ENCODE data around the gene ACSF3.
A peak's percentile ranks its signal among the peaks of the same experiment; 100 is the strongest.
"Not testable (repeated sequence)": the region's sequence is repeated elsewhere in the genome, so short reads cannot be mapped to it uniquely, and the experiment has no call there.

The ACSF3 gene

GRCh38 chr16:89185887-89186592 is 92.4 kb downstream of the ACSF3 start:
- not testable (repeated sequence) for DNase-seq (ENCODE audit: extremely low read depth in 1 of 2, low read depth in 1 of 2)

GRCh38 chr16:89186593-89187031 is 93.0 kb downstream of the ACSF3 start:
- not testable (repeated sequence) for DNase-seq (ENCODE audit: extremely low read depth in 1 of 2, low read depth in 1 of 2)

GRCh38 chr16:89187032-89187769 is 93.5 kb downstream of the ACSF3 start:
- DNase-seq (ENCODE audit: extremely low read depth in 1 of 2, low read depth in 1 of 2), result no peak

GRCh38 chr16:89187770-89188392 is 94.2 kb downstream of the ACSF3 start:
- DNase-seq (ENCODE audit: extremely low read depth in 1 of 2, low read depth in 1 of 2), result no peak

- not testable (repeated sequence) for DNase-seq (ENCODE audit: extremely low read depth in 1 of 2, low read depth in 1 of 2)
Measured at GRCh38 chr16:89188471-89189357, 95.1 kb downstream of the ACSF3 start.

GRCh38 chr16:89189358-89190025 is 95.8 kb downstream of the ACSF3 start:
- no peak for DNase-seq (ENCODE audit: extremely low read depth in 1 of 2, low read depth in 1 of 2)

GRCh38 chr16:89190150-89190958 is 96.7 kb downstream of the ACSF3 start:
- no peak for DNase-seq (ENCODE audit: extremely low read depth in 1 of 2, low read depth in 1 of 2)

- DNase-seq (ENCODE audit: extremely low read depth in 1 of 2, low read depth in 1 of 2), result no peak
Measured at GRCh38 chr16:89191033-89191900, 97.6 kb downstream of the ACSF3 start.

- DNase-seq (ENCODE audit: extremely low read depth in 1 of 2, low read depth in 1 of 2), result no peak
Measured at GRCh38 chr16:89191901-89192185, 98.2 kb downstream of the ACSF3 start.

- peak in 1 of 2 donors; percentile 29 for DNase-seq (ENCODE audit: extremely low read depth in 1 of 2, low read depth in 1 of 2)
Measured at GRCh38 chr16:89192186-89192955, 98.7 kb downstream of the ACSF3 start.

- DNase-seq (ENCODE audit: extremely low read depth in 1 of 2, low read depth in 1 of 2), result peak in 1 of 2 donors; percentile 61
Measured at GRCh38 chr16:89192956-89193575, 99.4 kb downstream of the ACSF3 start.

GRCh38 chr16:89193576-89194293 is 100.1 kb downstream of the ACSF3 start:
- DNase-seq (ENCODE audit: extremely low read depth in 1 of 2, low read depth in 1 of 2), result no peak

- DNase-seq (ENCODE audit: extremely low read depth in 1 of 2, low read depth in 1 of 2), result no peak
Measured at GRCh38 chr16:89194340-89195311, 101.0 kb downstream of the ACSF3 start.

GRCh38 chr16:89195521-89196171 is 102.0 kb downstream of the ACSF3 start:
- no peak for DNase-seq (ENCODE audit: extremely low read depth in 1 of 2, low read depth in 1 of 2)

GRCh38 chr16:89197033-89197632 is 103.5 kb downstream of the ACSF3 start:
- no peak for DNase-seq (ENCODE audit: extremely low read depth in 1 of 2, low read depth in 1 of 2)
